ENCODE data around the gene CSNK1D. TPM values are rescaled to one million over a fixed set of nuclear protein-coding genes. Genes with fewer than 3 reads are reported as not detected.

CSNK1D gene
- polyA plus RNA-seq, 3 donors from 2014 or later, result 48.9 to 130 (median 55.9) TPM

DNA sequence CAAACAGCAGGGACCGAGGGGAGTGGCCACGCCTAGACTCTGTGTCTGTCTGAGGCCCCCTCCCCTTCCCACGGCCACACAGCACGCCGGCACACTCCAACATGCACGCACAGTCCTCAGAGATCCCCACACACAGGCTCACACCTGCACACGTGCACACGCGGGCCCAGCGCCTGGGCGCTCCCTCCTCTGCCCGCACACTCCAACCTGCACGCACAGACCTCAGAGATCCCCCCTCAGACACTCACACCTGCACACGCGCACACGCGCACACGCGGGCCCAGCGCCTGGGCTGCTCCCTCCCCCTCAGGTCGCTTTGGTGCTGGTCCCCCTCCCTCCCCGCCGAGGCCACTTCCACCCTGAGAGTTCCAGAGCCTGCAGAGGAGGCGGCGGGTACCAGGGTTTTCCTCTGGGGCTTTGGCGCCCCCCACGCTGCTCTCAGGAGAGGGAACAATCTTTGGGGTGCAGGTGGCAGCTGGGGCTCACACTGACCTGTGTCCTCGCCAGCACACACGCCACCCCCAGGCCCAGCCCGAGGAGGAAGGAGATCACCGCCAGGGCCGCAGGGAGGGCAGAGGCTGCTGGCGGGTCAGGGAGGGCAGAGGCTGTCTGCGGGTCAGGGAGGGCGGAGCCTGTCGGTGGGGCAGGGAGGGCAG, 42.3 kb upstream of the CSNK1D start:
- H3K4me1 Mint-ChIP-seq, result peaks cover 15 to 24% of the 10 kb centered on the region in 2 donors
- no peaks in the 10 kb centered on the region for H3K9me3 Mint-ChIP-seq
- peak overlapping the region in 1 of 6 donors; percentile 93 for H3K27ac Mint-ChIP-seq
- peak overlapping the region in 3 of 5 donors; percentile 92 to 96 (median 92) for H3K4me3 Mint-ChIP-seq
- DNase-seq, result peak; percentile 56 to 69 (median 64)
- peaks cover 6 to 23% (median 8%) of the 10 kb centered on the region in 3 donors for H3K27me3 Mint-ChIP-seq (ENCODE audit: low read depth in 3 of 3)
- peaks cover 0 to 11% (median 3%) of the 10 kb centered on the region in 3 donors for H3K36me3 Mint-ChIP-seq

DNA sequence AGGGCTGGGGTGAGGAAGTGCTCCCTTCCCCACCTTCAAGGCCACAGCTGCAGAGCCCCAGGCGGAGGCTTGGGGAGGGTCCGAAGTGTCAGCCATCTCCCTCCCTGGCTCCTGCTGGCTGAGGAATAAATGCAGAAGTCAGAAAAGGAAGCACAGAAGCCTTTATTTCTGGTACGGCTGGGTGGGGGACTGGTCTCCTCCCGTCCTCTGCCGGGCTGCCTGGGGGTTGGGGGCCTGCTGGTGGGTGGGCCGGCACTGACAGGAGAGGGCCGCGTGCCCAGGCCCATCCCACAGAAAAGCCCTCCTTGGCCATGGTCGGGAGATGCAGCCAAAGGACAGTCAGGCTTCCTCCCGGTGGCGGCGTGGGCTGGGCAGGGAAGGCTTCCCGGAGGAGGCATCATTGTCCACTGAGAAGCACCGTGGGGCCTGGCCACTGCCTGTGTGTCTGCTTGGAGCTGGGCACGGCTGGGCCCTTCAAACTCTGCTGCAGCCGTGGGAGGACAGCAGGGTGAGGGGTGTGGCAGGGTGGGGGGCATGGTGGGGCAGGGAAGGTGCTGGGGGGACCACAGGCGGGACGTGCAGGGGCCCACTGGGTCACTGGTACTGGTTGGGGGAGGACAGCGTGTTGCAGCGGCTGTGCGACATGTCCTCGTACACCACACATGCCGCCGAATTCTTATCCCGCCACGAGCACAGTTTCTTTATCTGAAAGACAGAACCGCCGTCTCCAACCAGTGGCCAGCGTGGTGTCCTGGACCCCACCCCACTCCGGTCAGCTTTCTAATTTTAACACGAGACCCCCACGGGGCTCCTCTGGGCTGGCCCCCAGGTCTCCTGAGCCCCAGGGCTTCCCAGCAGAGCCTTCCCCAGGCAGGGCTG, 41.5 kb upstream of the CSNK1D start:
- Mint-ChIP-seq H3K4me1 (peaks cover 14 to 25% of the 10 kb centered on the region in 2 donors), H3K4me3 (peak overlapping the region in 3 of 5 donors; percentile 92 to 96 (median 92)), H3K27me3 (ENCODE audit: low read depth in 3 of 3) (peaks cover 6 to 23% (median 8%) of the 10 kb centered on the region in 3 donors), H3K36me3 (peaks cover 0 to 11% (median 3%) of the 10 kb centered on the region in 3 donors), H3K9me3 (no peaks in the 10 kb centered on the region), H3K27ac (peak overlapping the region in 3 of 6 donors; percentile 17 to 93 (median 66))
- DNase-seq, result no peak

DNA sequence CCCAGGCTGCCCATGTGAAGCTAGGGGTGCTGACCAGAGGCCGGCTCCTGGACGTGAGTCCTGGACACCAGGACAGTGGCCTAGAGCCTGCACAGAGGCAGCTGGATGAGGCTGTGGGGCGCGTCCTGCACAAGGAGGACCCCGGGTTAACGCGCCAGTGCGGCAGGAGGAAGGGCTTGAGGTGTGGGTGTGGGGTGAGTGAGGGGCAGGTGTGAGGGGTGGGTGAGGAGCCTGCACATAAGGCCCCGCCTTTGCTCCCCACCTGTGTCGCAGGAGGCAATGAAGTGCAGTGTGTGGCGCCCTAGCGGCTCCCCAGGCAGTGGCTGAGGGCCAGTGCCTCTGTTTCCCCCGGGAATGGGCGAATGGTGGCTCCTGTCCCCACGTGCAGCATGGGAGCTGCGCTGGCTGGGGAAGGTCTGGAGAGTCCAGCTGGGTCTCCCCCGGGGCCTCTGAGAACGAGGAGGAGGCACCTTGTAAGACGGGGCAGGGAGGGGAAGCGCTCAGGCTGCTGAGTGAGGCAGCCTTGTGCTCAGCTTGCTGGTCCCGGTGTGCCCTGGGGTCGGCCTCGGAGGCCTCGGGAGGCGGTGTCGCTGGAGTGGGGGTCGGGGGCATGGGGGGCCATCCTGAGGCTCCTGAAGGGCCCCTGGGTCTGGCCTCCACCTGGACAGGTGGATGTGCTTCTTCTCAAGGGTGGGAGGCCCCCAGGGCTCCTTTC, 40.7 kb upstream of the CSNK1D start:
- peaks cover 6 to 23% (median 8%) of the 10 kb centered on the region in 3 donors for H3K27me3 Mint-ChIP-seq (ENCODE audit: low read depth in 3 of 3)
- peaks cover 14 to 25% of the 10 kb centered on the region in 2 donors for H3K4me1 Mint-ChIP-seq
- H3K4me3 Mint-ChIP-seq, result peak overlapping the region; percentile 18 to 70 (median 42)
- H3K27ac Mint-ChIP-seq, result peak overlapping the region; percentile 34 to 67 (median 57)
- H3K9me3 Mint-ChIP-seq, result no peaks in the 10 kb centered on the region
- H3K36me3 Mint-ChIP-seq, result peaks cover 0 to 11% (median 3%) of the 10 kb centered on the region in 3 donors
- no peak for DNase-seq

DNA sequence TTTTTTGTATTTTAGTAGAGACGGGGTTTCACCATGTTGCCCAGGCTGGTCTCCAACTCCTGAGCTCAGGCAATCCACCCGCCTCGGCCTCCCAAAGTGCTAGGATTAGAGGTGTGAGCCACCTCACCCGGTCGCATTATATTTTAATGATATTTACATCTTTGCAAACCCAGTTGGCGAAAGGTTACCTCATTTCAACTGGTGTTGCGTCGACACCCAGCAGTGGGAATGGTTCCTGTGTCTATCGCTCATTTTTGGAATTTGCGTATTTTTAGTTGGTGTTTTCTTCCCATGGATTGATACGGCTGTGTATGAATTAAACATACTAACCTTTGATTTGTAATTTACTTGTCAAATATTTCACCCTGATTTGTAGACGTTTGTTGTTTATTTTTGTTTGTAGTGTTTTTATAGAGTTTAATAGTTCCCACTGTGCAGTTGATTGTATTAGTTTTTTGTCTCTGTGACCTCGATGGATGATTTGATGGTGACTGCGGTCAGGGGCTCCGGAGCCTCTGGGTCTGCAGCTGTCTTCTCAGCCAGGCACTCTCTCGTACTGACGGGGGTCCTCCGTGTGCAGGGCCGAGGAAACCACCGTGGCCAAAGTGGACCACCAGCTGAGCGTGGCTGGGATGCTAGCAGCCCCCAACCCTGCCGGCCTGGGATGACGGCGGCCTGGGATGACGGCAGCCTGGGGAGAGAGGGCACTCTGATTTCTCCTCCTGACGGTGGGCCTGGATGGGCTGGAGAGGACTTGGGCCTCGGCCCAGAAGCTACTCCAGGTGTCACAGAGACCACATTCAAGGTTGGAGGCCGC, 39.9 kb upstream of the CSNK1D start:
- peak overlapping the region in 4 of 5 donors; percentile 12 to 53 (median 39) for H3K4me3 Mint-ChIP-seq

DNA sequence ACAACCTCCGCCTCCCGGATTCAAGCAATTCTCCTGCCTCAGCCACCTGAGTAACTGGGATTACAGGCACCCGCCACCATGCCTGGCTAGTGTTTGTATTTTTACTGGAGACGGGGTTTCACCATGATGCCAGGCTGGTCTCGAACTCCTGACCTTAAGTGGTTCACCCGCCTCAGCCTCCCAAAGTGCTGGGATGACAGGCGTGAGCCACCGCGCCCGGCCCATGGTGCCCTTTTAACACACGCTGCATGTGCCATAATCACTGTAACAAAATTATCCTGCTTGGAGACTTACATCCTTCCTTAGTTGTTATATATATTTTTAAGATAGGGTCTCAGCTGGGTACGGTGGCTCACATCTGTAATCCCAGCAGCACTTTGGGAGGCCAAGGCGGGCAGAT, 38.5 kb upstream of the CSNK1D start:
- Mint-ChIP-seq H3K27me3 (ENCODE audit: low read depth in 3 of 3) (peaks cover 8 to 20% (median 11%) of the 10 kb centered on the region in 3 donors), H3K27ac (no peak overlapping the region), H3K36me3 (peaks cover 0 to 11% (median 3%) of the 10 kb centered on the region in 3 donors), H3K4me3 (no peak overlapping the region), H3K9me3 (no peaks in the 10 kb centered on the region), H3K4me1 (peaks cover 30 to 34% of the 10 kb centered on the region in 2 donors)
- DNase-seq, result no peak

More for the DNA sequence above, 39.9 kb upstream of the CSNK1D start:
- peaks cover 6 to 23% (median 8%) of the 10 kb centered on the region in 3 donors for H3K27me3 Mint-ChIP-seq (ENCODE audit: low read depth in 3 of 3)
- peaks cover 20 to 28% of the 10 kb centered on the region in 2 donors for H3K4me1 Mint-ChIP-seq
- H3K36me3 Mint-ChIP-seq, result peaks cover 0 to 11% (median 3%) of the 10 kb centered on the region in 3 donors
- no peaks in the 10 kb centered on the region for H3K9me3 Mint-ChIP-seq
- DNase-seq, result no peak
- H3K27ac Mint-ChIP-seq, result peak overlapping the region in 5 of 6 donors; percentile 59 to 86 (median 83)

DNA sequence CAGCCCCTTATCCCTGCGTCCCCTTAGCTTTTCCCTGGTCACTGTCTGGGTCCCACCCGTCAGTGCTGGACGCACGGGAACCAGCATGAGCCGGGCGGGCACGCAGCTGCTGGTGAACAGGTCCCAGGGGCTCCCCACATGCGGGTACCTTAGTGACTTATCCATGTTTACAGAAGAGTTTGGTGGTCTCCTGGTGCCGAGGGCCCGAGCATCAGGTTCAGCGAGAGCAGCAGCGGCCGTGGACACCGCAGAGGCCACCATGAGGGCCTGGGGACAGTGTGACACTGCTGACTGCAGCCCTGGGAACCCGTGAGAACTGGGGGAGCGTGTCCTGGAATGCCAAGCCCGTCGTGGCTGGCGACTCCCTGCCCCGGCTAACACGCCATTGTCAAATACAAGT, 37.4 kb upstream of the CSNK1D start:
- peaks cover 35 to 41% of the 10 kb centered on the region in 2 donors for H3K4me1 Mint-ChIP-seq
- no peak overlapping the region for H3K4me3 Mint-ChIP-seq
- peak overlapping the region in 1 of 6 donors; percentile 42 for H3K27ac Mint-ChIP-seq
- no peak for DNase-seq
- H3K36me3 Mint-ChIP-seq, result peaks cover 0 to 11% (median 3%) of the 10 kb centered on the region in 3 donors
- peaks cover 11 to 17% (median 11%) of the 10 kb centered on the region in 3 donors for H3K27me3 Mint-ChIP-seq (ENCODE audit: low read depth in 3 of 3)
- no peaks in the 10 kb centered on the region for H3K9me3 Mint-ChIP-seq

- peak overlapping the region in 2 of 6 donors; percentile 16 to 66 for H3K27ac Mint-ChIP-seq
- H3K4me1 Mint-ChIP-seq, result peaks cover 36 to 42% of the 10 kb centered on the region in 2 donors
- peaks cover 11 to 17% (median 12%) of the 10 kb centered on the region in 3 donors for H3K27me3 Mint-ChIP-seq (ENCODE audit: low read depth in 3 of 3)
- H3K36me3 Mint-ChIP-seq, result peaks cover 0 to 8% (median 3%) of the 10 kb centered on the region in 3 donors
- DNase-seq, result no peak
- H3K9me3 Mint-ChIP-seq, result no peaks in the 10 kb centered on the region
- H3K4me3 Mint-ChIP-seq, result no peak overlapping the region
These were observed 36.4 kb upstream of the CSNK1D start for GRCh38 chr17:82309656-82310570.

- Mint-ChIP-seq H3K9me3 (no peaks in the 10 kb centered on the region), H3K4me1 (peaks cover 68 to 69% of the 10 kb centered on the region in 2 donors), H3K27me3 (ENCODE audit: low read depth in 3 of 3) (peaks cover 14 to 24% (median 18%) of the 10 kb centered on the region in 3 donors), H3K36me3 (no peaks in the 10 kb centered on the region), H3K4me3 (peak overlapping the region; percentile 74 to 82 (median 77)), H3K27ac (peak overlapping the region; percentile 90 to 97 (median 95))
- peak; percentile 74 to 79 (median 77) for DNase-seq
These were observed 32.3 kb upstream of the CSNK1D start for GRCh38 chr17:82305727-82306300.

GRCh38 chr17:82304826-82305726, 31.6 kb upstream of the CSNK1D start:
- peaks cover 73 to 75% of the 10 kb centered on the region in 2 donors for H3K4me1 Mint-ChIP-seq
- peak; percentile 60 to 67 (median 64) for DNase-seq
- H3K27ac Mint-ChIP-seq, result peak overlapping the region; percentile 90 to 97 (median 95)

DNA sequence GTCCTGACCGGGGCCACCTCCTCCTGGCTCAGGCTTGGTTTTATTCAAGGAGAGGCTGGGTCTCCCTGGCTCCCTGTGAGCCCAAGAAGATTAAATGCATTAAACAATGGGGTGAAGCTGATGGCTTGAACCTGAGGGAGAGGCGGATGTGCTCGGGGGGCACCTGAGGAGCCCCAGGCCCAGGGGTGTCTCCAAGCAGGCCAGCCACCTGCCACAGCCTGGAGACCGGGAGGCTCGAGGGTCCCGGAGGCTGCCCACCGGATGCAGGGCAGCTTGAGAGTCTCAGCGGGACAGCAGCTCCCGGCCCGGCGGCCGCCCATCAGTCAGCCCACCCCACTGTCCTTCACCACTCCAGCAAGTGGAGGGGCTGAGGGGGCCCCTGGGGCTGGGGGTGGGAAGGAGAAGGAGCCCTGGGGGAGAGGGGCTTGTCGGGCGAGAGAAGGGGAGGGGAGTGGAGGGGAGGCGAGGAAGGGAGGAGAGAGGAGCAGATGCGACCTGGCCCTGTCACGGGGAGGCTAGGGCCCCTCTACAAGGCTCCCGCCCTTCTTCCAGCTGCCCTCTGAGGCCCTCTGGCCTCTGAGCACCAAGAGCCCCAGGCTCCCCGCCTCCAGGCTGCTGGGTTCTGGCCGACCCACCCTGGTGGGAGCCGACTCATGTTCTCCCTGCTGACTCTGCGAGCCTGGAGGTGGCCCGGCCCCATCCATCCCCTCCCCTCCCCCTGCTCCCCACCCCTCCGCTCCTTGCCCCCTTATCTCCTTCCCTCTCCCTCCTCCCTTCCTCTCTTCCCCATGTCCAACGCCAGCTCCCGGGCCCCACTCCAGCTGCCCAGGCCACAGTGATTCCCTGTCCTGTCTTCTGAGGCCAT, 30.7 kb upstream of the CSNK1D start:
- no peak for DNase-seq
- Mint-ChIP-seq H3K4me1 (peaks cover 79 to 84% of the 10 kb centered on the region in 2 donors), H3K4me3 (peak overlapping the region; percentile 68 to 86 (median 76)), H3K27ac (peak overlapping the region; percentile 92 to 100 (median 98)), H3K27me3 (ENCODE audit: low read depth in 3 of 3) (peaks cover 14 to 30% (median 20%) of the 10 kb centered on the region in 3 donors), H3K36me3 (no peaks in the 10 kb centered on the region), H3K9me3 (no peaks in the 10 kb centered on the region)

More at GRCh38 chr17:82304826-82305726, 31.6 kb upstream of the CSNK1D start:
- H3K27me3 Mint-ChIP-seq (ENCODE audit: low read depth in 3 of 3), result peaks cover 14 to 28% (median 18%) of the 10 kb centered on the region in 3 donors
- H3K36me3 Mint-ChIP-seq, result no peaks in the 10 kb centered on the region
- no peaks in the 10 kb centered on the region for H3K9me3 Mint-ChIP-seq
- peak overlapping the region; percentile 74 to 82 (median 77) for H3K4me3 Mint-ChIP-seq

Measured in immature natural killer cell (primary cell).